Measurements from ENCODE around the gene BAIAP2L1.
"Not testable (repeated sequence)": the region's sequence is repeated elsewhere in the genome, so short reads cannot be mapped to it uniquely, and the experiment has no call there.

Gene BAIAP2L1

DNA sequence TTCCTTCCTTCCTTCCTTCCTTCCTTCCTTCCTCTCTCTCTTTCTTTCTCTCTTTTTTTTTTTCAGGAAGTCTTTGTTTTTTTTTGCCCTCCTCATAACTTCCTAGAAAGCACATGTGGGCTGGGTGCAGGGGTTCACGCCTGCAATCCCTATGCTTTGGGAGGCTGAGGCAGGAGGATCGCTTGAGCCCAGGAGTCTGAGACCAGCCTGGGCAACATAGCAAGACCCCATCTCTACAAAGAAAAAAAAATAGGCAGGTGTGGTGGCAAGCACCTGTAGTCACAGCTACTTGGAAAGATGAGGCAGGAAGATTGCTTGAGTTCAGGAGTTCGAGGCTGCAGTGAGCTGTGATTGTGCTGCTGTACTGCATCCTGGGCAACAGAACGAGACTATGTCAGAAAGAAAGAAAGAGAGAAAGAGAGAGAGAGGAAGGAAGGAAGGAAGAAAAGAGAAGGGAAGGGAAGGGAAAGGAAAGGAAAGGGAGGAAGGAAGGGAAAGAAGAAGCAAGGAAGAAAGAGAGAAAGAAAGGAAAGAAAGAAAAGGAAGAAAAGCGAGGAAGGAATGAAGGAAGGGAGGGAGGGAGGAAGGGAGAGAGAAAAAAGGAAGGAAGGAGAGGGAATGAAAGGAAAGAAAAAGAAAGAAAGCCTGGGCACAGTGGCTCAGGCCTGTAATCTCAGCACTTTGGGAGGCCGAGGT, 13.5 kb upstream of the BAIAP2L1 start:
- Mint-ChIP-seq H3K9me3 (no peaks in the 10 kb centered on the region), H3K4me1 (no peaks in the 10 kb centered on the region), H3K27me3 (peaks cover 17% of the 10 kb centered on the region), H3K36me3 (no peaks in the 10 kb centered on the region), H3K4me3 (no peak overlapping the region), H3K27ac (no peak overlapping the region)
- no peak for DNase-seq
- CTCF ChIA-PET: no interaction called here

- H3K27me3 Mint-ChIP-seq: peaks cover 17% of the 10 kb centered on the region
- CTCF ChIA-PET, H3K4me1 Mint-ChIP-seq, H3K4me3 Mint-ChIP-seq, DNase-seq, H3K27ac Mint-ChIP-seq, H3K36me3 Mint-ChIP-seq, H3K9me3 Mint-ChIP-seq: not testable (repeated sequence)
Observed at GRCh38 chr7:98413655-98414054, 12.8 kb upstream of the BAIAP2L1 start.

DNA sequence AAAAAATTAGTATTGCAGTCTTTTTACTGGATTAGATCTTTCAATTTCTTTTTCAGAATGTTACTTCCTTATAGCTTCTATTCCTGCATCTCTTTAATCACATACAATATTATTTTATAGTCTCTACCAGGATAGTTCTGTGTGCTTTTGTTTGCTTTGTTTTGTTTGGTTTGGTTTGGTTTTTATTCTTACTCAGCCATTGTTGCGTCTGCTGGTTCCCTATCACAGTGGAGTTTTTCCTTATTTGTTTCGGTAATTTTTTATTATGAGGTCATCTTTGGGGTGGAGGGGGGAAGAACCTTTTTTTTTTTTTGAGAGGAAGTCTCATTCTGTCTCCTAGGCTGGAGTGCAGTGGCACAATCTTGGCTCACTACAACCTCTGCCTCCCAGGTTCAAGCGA, 9.0 kb upstream of the BAIAP2L1 start:
- Mint-ChIP-seq H3K27me3 (peaks cover 13% of the 10 kb centered on the region), H3K27ac (no peak overlapping the region), H3K9me3 (no peaks in the 10 kb centered on the region), H3K4me3 (no peak overlapping the region), H3K4me1 (no peaks in the 10 kb centered on the region), H3K36me3 (no peaks in the 10 kb centered on the region)
- no peak for DNase-seq
- CTCF ChIA-PET: interaction anchor here (1.3 kb wide), 1 partner anchor 12 kb away, joined by 4 read pairs; no protein-coding TSS in a partner anchor

GRCh38 chr7:98408146-98408545, 7.3 kb upstream of the BAIAP2L1 start:
- not testable (repeated sequence) for DNase-seq, H3K27ac Mint-ChIP-seq, H3K4me1 Mint-ChIP-seq, H3K36me3 Mint-ChIP-seq, H3K27me3 Mint-ChIP-seq, H3K4me3 Mint-ChIP-seq, H3K9me3 Mint-ChIP-seq
- CTCF ChIA-PET: interaction anchor here (1.7 kb wide), 1 partner anchor 13 kb away, joined by 6 read pairs; no protein-coding TSS in a partner anchor

DNA sequence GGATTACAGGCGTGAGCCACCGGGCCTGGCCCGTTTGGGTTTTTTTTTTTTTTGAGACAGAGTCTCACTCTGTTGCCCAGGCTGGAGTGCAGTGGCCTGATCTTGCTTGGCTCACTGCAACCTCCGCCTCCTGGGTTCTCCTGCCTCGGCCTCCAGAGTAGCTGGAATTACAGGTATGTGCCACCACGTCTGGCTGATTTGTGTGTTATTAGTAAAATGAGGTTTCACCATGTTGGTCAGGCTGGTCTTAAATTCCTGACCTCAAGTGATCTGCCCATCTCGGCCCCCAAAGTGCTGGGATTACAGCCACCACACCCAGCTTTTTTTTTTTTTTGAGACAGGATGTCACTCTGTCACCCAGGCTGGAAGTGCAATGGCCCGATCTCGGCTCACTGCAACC, 5.9 kb upstream of the BAIAP2L1 start:
- no peak for DNase-seq
- Mint-ChIP-seq H3K27me3 (peaks cover 16% of the 10 kb centered on the region), H3K9me3 (no peaks in the 10 kb centered on the region), H3K27ac (no peak overlapping the region), H3K36me3 (no peaks in the 10 kb centered on the region), H3K4me3 (no peak overlapping the region), H3K4me1 (no peaks in the 10 kb centered on the region)
- CTCF ChIA-PET: interaction anchor here (1.7 kb wide), 1 partner anchor 14 kb away, joined by 6 read pairs; no protein-coding TSS in a partner anchor

GRCh38 chr7:98404840-98405239, 4.0 kb upstream of the BAIAP2L1 start:
- Mint-ChIP-seq H3K36me3 (no peaks in the 10 kb centered on the region), H3K4me1 (peaks cover 5% of the 10 kb centered on the region), H3K4me3 (no peak overlapping the region), H3K27ac (no peak overlapping the region), H3K27me3 (peaks cover 29% of the 10 kb centered on the region), H3K9me3 (no peaks in the 10 kb centered on the region)
- CTCF ChIA-PET: interaction anchor here (0.6 to 1.6 kb wide), 2 partner anchors 18 to 194 kb away, joined by 3 read pairs; no protein-coding TSS in a partner anchor
- no peak for DNase-seq

- H3K4me1 Mint-ChIP-seq: peaks cover 9% of the 10 kb centered on the region
- CTCF ChIA-PET: no interaction called here
- H3K27ac Mint-ChIP-seq: no peak overlapping the region
- H3K27me3 Mint-ChIP-seq: peaks cover 44% of the 10 kb centered on the region
- no peak for DNase-seq
- no peaks in the 10 kb centered on the region for H3K36me3 Mint-ChIP-seq
- H3K4me3 Mint-ChIP-seq: peak overlapping the region; percentile 59
- no peaks in the 10 kb centered on the region for H3K9me3 Mint-ChIP-seq
Observed at GRCh38 chr7:98399890-98400541, 874 bp downstream of the BAIAP2L1 start.

GRCh38 chr7:98399462-98399861, 1.4 kb downstream of the BAIAP2L1 start:
- Mint-ChIP-seq H3K27me3 (peaks cover 44% of the 10 kb centered on the region), H3K27ac (no peak overlapping the region), H3K9me3 (no peaks in the 10 kb centered on the region), H3K4me1 (peaks cover 9% of the 10 kb centered on the region), H3K36me3 (no peaks in the 10 kb centered on the region), H3K4me3 (peak overlapping the region; percentile 59)
- CTCF ChIA-PET: no interaction called here
- DNase-seq: no peak

GRCh38 chr7:98398567-98399372, 2.1 kb downstream of the BAIAP2L1 start:
- Mint-ChIP-seq H3K4me1 (peaks cover 9% of the 10 kb centered on the region), H3K27me3 (peaks cover 44% of the 10 kb centered on the region), H3K9me3 (no peaks in the 10 kb centered on the region), H3K36me3 (no peaks in the 10 kb centered on the region), H3K4me3 (no peak overlapping the region), H3K27ac (no peak overlapping the region)
- DNase-seq: no peak
- CTCF ChIA-PET: interaction anchor here (0.5 to 1.3 kb wide), 2 partner anchors 22 to 159 kb away, joined by 3 read pairs; no protein-coding TSS in a partner anchor

DNA sequence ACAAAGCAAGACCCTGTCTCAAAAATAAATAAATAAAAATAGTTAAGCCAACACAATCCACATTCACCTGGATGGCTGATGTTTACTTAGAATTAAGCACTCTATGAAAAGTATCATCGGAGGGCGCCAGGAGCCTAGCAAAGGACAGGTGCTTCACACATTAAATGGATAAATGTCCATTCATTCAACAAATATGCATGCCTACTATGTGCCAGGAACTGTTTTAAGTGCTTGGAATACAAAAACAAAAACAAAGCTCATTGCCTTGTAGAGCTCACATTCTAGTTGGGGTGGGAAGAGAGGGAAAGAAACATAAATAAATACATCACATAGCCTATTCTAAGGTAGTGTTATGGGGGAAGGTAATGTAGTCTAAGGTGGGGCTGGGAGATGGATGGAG, 4.1 kb downstream of the BAIAP2L1 start:
- Mint-ChIP-seq H3K27me3 (peaks cover 33% of the 10 kb centered on the region), H3K9me3 (no peaks in the 10 kb centered on the region), H3K4me1 (peaks cover 9% of the 10 kb centered on the region), H3K36me3 (no peaks in the 10 kb centered on the region), H3K27ac (no peak overlapping the region), H3K4me3 (no peak overlapping the region)
- CTCF ChIA-PET: no interaction called here
- DNase-seq: no peak

DNA sequence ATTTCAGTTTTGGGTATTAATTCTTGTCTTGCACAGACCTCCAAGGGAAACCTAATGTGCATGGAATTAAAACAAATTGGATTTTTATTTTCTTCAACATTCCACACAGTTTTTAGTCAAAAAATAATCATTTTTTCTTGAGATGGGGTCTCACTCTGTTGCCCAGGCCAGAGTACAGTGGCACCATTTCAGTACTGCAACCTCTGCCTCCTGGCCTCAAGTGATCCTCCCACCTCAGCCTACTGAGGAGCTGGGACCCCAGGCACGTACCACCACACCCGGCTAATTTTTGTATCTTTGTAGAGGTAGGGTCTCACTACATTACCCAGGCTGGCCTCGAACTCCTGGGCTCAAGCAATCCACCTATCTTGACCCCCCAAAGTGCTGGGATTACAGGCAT, 4.9 kb downstream of the BAIAP2L1 start:
- Mint-ChIP-seq H3K27ac (no peak overlapping the region), H3K4me3 (no peak overlapping the region), H3K27me3 (peaks cover 27% of the 10 kb centered on the region), H3K9me3 (no peaks in the 10 kb centered on the region), H3K4me1 (peaks cover 6% of the 10 kb centered on the region), H3K36me3 (no peaks in the 10 kb centered on the region)
- no peak for DNase-seq
- CTCF ChIA-PET: no interaction called here

GRCh38 chr7:98395481-98395880, 5.4 kb downstream of the BAIAP2L1 start:
- Mint-ChIP-seq H3K4me3 (no peak overlapping the region), H3K4me1 (peaks cover 6% of the 10 kb centered on the region), H3K27me3 (peaks cover 26% of the 10 kb centered on the region), H3K36me3 (no peaks in the 10 kb centered on the region), H3K27ac (no peak overlapping the region), H3K9me3 (no peaks in the 10 kb centered on the region)
- DNase-seq: no peak
- CTCF ChIA-PET: no interaction called here

GRCh38 chr7:98394377-98394836, 6.5 kb downstream of the BAIAP2L1 start:
- DNase-seq: no peak
- CTCF ChIA-PET: no interaction called here
- H3K27ac Mint-ChIP-seq: no peak overlapping the region
- no peaks in the 10 kb centered on the region for H3K9me3 Mint-ChIP-seq
- H3K4me3 Mint-ChIP-seq: no peak overlapping the region
- H3K36me3 Mint-ChIP-seq: no peaks in the 10 kb centered on the region
- H3K4me1 Mint-ChIP-seq: no peaks in the 10 kb centered on the region
- H3K27me3 Mint-ChIP-seq: peaks cover 15% of the 10 kb centered on the region

DNA sequence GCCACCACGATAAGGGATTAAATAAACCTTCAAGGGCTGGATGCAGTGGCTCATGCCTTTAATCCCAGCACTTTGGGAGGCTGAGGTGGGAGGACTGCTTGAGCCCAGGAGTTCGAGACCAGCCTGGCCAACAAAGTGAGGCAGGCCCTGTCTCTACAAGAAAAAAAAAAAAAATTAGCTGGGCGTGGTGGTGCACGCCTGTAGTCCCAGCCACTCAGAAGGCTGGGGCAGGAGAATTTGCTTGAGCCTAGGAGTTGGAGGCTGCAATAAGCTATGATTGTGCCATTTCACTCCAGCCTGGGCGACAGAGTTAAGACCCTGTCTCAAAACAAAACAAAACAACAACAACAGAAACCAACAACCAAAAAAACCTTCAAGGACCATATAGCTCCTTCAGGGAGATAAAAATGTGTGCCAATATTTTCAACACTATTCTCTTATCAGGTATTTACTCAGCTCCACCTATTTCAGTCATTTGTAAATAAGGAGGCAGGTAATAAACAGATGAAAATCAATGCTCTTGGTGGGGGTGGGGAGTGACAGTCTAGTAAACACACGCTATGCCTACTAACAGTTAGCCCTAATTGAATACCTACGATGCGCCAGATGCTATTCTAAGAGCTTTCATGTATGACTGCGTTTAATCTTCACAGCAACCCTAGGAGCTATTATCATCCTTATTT, 13.2 kb downstream of the BAIAP2L1 start:
- no peaks in the 10 kb centered on the region for H3K4me1 Mint-ChIP-seq
- H3K27ac Mint-ChIP-seq: no peak overlapping the region
- no peaks in the 10 kb centered on the region for H3K9me3 Mint-ChIP-seq
- no peaks in the 10 kb centered on the region for H3K27me3 Mint-ChIP-seq
- CTCF ChIA-PET: no interaction called here
- no peaks in the 10 kb centered on the region for H3K36me3 Mint-ChIP-seq
- no peak for DNase-seq
- no peak overlapping the region for H3K4me3 Mint-ChIP-seq

All from activated naive CD4-positive, alpha-beta T cell treated with anti-CD3 and anti-CD28 coated beads, Interleukin-2, amount 10 ng/mL, durations not matched to agents 7 days and 5 days (primary cell).